ENCODE data around the gene NLGN2.

NLGN2 gene

DNA sequence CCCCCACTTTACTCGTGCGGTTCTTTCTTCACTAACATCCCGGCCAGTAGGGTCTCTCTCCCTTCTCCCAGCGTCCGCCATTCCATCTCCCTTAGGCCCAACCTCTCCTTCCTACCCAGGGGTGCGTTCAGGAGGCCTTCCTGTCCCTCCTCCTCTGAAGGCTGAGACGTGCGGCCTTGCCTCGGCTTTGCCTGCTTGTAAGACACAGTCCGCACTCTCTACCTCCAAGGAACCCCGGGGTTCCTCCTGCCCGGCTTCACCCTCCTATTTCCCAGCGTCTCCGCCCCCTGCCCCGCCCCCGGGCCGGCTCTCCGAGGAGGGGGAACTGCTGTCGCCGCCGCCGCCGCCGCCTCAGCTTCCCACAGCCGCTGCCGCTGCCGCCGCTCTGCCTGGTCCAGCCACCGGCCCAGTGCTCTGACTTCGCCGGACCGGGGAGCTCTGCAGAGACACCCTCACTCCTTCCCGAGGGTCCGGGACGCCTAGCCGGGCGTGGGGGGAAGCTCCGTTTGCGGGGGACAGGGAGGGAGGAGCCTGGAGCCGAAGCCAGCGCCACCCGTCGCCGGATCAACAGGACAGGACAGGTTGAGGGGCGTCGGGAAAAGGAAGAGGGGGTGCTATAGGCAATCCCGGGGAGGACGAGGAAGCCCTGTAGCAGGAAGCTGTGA, 30.4 kb downstream of the NLGN2 start:
- peak in 1 of 2 experiments; percentile 51 for DNase-seq

DNA sequence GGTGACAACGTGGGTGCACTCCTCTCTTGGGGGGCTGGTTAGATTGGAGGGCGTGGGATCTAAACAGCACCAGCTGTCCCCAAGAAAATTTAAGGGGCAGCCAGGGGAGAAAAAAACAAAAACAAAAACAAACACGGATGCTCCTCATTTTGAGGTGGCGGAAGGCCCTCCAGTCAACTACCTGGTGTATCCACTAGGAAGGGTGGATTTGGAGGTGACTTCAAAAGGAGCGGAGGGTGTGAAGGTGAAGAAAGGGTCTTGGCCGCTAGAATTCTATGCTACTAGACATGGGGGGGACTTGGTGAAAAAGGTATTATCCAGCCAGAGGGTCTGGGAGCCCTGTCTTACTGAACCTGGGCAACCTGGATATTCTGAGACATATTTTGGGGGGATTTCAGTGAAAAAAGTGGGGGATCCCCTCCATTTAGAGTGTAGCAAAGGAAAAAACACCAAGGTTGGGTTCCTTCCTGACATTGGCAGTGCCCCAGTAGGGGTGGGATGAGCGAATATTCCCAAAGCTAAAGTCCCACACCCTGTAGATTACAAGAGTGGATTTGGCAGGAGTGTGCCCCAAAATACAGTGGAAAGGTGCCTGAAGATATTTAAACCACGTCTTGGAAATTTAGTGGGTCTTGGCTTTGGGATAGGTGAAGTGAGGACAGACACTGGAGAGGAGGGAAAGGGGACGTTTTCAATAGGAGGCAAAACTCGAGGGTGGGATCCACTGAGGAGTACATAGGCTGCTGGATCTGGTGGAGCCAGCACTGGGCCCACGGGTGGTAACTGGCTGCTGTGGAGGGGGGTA, 31.2 kb downstream of the NLGN2 start:
- no peak for DNase-seq

DNA sequence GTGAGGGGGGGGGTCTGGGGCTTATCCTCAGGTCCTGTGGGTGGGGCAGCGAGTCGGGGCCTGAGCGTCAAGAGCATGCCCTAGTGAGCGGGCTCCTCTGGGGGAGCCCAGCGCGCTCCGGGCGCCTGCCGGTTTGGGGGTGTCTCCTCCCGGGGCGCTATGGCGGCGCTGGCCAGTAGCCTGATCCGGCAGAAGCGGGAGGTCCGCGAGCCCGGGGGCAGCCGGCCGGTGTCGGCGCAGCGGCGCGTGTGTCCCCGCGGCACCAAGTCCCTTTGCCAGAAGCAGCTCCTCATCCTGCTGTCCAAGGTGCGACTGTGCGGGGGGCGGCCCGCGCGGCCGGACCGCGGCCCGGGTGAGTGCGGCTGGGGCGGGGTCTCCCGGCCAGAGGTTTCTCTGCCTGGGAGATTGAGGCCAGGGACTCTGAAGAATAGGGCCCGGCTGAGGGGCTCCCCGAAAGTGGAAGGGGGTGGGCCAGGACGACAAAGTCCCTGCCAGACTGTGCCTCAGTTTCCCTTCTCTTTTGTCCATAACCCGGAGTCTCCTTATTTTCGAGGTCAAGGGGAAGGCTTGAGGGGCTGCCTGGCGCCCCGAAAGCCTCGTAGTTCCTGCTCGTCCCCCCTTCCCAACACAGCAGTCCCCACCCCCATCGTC, 31.9 kb downstream of the NLGN2 start, which contains the start of gene FGF11:
Gene FGF11, plus strand, starts transcription at position 51 of the 651 bp plus-strand sequence. Its CDS starts 109 bp downstream, at position 160.
- DNase-seq, result no peak

DNA sequence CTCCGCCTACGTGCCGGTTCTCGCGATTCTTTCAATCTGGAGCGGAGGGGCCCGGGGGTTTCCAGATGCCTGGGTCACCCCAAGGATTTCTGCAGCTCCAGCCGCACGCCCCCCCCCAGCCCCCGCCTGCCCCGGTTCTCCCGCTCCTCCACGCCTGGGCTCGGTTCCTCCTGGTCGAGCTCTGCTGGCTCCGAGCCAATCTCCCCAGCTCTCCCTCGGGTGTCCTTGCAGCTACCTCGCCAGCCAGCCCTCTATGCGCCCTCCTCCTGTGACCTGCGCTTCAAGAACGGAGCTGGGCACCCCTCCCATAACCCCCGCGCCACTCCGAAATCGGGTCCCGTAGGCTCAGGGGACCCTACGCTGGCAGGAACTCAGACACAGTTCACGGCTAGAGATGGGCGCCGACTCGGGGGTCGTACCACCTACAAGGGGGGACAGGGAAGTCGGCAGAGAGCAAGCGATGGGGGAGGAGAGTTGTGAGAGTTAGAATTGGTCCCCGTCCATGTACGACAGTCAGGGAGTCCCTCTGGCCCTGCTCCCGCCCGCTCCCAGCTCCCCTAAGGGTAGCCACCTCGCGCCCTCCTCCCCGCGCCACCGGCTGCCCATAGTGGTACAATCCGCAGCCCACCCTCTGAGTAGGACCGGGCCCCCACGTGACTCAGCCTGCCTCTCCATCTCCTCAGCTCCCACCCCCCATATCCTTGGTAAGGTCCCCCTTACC, 32.6 kb downstream of the NLGN2 start:
- DNase-seq, result peak in 1 of 2 experiments; percentile 63

DNA sequence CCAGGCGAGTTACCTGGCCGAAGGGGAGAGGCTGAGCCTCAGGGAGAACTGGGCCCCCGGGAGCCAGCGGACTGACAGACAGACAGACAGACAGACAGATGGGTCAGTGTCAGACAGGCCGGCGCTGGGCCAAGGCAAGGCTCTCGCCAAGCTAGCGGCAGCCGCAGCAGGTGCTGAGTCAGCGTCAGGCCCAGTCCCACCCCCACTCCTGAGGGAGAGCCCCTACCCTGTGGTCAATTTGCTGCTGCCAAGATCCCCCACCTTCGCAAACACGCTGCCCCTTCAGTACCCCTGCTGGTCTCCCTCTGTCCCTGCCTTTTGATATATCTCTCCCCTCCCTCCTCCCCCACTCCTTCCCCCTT, 33.2 kb downstream of the NLGN2 start:
- DNase-seq, result peak; percentile 42 to 59

DNA sequence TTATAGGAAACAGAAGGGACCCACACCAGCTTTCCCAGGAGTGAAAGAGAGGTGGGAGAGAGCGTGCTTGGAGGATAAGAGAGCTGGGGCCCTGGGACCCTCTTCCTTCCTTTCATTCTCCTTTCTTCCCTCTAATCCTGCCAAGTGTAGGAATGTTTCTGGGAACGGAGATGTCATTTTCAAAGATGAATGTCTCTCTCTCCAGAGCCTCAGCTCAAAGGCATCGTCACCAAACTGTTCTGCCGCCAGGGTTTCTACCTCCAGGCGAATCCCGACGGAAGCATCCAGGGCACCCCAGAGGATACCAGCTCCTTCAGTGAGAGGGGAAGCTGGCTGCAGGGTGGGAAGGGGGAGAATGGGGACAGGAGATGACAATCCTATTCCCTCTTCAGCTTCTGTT, 33.6 kb downstream of the NLGN2 start:
- no peak for DNase-seq

DNA sequence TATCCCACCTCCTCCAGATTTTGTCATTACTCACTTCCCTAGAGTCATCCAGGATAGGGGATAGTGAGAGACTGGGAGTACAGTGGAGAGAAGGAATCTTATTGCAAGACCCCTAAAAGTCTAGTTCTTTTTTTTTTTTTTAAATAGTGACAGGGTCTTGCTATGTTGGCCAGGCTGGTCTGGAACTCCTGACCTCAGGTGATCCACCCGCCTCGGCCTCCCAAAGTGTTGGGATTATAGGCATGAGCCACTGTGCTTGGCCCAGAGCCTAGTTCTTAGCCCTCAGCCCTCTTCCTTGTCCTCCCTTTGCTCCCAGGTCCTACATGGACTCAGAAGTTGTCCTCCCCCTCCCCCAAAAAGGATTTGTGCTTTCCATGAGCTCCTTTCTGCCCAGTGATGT, 34.5 kb downstream of the NLGN2 start:
- no peak for DNase-seq

DNA sequence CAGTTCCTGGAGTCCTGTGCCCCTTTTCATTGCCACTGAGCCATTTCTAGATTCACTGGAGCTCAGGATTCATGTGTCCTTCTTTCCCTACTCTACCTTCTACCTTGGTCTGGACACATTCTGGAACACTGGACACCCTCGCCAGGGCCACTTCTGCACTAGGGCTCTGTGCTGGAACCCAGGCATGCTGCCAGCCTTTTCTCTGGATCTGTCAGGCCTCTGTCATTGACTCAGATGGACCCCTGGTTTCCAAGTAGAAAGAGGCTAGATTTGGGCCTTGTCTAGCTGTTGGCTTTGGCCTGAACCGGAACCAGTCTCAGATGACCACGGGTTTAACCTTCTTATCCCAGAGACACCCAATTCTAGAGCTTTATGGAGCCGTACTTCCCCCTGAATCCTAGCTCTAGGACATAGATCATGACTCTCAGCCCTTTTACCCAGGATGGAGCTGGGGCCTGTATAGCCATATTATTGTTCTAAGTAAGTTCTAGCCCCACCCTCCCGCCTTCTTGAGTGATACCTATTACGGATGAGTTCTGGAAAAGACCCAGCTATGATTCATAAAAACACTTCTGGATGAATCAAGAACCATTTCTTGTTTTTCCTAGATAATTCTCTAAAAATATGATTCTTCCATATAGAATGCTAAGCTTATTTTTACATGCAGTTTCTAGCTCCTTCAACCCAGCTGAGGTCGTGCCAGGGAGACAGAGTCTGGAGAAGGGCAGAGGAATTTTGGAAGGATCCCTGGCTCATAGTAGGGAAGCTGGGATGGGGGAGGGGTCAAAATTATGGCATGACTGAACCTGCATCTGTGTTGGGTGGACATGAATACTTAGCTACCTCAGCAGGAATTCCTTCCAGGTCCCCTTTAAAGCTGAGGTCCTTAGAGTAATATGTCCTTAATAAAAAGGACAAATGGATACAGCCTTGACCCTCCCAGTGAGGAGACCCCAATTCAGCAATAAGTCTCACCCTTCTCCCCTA, 36.1 kb downstream of the NLGN2 start:
- DNase-seq, result no peak

DNA sequence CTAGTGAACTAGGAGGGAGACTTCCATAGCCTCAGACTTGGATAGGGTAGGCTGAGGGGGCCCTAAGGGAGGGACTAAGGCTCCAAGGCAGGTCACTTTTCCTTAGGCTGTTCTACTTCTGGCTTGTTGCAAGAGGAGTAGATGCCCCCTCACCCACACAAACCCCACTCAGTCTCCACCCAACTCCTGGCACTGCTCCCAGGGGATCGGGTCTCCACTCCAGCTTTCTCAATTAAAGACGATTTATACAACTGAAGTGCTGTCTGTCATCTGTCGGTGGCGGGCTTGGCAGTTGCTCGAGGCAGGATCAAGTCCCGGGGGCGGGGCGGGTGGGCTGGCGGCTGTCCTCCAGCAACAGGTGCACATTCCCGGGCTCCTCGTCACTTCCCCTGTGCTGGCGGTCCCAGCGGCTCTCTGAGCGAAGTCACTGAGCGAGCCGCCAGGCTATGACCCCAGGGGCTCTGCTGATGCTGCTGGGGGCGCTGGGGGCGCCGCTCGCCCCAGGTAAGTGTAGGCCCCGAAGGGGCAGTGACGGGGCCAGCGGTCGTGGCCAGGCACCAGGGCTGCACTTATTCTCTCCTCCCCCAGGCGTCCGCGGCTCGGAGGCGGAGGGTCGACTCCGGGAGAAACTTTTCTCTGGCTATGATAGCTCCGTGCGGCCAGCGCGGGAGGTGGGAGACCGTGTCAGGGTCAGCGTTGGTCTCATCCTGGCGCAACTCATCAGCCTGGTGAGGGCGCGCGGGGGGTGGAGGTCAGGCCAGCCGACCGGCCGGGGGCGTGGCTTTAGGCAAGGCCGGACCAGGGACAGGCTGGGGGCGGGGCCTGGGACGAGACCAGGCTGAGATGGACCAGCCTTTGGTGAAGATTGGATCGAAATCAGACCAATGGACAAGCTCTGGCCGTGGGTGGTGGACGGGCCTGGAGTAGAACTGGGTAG, 37.3 kb downstream of the NLGN2 start, which contains the start of gene CHRNB1:
Gene CHRNB1, plus strand, starts transcription at position 380 of the 937 bp plus-strand sequence. Its CDS starts 67 bp downstream, at position 447.
- DNase-seq, result no peak

DNA sequence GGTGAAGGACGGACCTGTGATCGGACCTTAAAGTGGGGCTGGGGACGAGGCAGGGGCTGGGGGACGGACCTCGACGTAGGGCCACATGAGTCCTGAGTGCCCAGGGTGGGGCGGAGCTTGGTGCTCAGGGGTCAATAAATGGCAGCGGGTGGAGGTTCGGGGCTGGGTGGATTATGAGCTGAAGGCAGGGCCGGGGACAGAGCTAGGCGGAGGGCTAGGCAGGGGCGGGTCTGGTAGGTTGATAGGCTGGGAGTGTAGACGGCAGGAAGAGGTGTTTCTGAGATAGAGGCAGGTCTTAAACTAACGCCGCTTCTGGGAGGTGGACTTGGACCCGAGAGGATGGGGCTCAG, 37.9 kb downstream of the NLGN2 start:
- DNase-seq, result no peak

DNA sequence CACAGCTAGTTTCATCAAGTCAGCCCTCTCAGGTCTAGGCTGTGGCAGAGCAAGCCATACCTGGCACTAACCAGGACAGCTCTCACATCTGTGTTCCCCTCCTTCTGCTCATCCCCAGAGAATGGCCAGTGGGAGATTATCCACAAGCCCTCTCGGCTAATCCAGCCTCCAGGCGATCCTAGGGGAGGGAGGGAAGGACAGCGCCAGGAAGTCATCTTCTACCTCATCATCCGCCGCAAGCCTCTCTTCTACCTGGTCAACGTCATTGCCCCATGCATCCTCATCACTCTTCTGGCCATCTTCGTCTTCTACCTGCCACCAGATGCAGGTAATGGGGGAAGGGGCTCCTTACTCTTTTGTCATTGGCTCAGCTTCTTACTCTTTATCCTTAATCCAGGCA, 40.8 kb downstream of the NLGN2 start:
- no peak for DNase-seq

DNA sequence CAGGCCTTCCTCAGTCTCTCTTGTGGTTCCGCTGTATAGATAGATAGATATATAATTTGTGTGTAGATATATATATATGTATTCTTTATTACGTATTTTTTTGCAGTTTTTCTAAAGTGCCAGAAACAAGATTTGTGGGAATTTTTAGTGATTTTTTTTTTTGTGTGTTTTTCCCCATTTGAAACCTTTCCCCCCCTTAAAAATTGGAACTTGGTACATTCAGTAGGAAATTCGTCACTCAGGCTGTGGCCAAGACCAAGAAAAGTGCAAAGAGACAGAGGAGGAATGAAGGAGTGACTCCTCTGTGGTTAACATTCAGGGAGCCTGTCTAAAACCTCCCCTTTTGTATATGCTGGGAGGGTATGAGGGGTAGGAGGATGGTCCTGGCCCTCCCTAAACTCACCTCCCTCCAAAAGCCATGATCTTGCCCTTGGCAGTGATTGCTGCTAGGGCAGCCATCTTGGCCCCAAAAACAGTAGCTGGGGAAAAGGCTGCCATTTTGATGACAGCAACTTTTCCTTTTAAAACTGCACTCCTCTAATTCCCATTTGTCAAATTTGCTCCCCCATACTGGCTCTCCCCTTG, 52.4 kb downstream of the NLGN2 start:
- DNase-seq, result no peak

DNA sequence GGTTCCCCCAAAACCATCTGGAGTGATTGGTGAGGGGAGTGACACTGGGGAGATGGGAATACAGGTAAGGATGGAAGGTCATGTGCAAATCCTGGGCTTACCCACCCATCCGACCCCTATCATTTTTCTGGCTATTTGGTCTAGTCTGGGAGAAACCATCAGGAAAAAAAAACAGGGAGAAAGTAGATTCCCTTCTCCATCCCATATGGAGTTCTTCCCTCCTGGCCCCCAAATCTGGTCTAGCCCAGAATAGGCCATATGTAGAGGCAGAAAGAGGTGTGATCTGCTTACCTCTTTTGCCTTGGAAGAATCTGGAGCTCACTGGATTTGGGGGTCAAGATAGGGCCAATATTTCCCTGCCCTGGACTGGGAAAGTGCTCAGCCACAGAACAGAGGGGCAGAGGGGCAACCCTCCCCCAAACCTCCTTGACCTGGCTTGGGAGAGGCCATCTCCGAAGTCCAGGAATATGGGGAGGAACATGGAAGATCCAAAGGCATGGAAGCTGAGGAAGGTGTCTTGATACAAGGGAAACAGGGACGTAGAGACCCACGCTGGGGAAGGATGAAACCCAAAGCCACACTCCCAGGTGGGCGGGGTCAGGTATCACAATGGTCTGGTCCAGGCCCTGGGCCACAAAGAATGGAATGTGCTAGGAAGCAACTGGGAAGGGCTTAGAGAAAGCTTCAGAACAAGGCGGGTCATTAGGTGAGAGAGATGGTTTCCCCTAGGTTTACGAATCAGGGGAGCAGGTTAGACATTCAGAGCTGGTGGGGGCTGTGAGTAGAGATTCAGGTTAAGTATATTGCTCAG, 53.4 kb downstream of the NLGN2 start:
- DNase-seq, result no peak

DNA sequence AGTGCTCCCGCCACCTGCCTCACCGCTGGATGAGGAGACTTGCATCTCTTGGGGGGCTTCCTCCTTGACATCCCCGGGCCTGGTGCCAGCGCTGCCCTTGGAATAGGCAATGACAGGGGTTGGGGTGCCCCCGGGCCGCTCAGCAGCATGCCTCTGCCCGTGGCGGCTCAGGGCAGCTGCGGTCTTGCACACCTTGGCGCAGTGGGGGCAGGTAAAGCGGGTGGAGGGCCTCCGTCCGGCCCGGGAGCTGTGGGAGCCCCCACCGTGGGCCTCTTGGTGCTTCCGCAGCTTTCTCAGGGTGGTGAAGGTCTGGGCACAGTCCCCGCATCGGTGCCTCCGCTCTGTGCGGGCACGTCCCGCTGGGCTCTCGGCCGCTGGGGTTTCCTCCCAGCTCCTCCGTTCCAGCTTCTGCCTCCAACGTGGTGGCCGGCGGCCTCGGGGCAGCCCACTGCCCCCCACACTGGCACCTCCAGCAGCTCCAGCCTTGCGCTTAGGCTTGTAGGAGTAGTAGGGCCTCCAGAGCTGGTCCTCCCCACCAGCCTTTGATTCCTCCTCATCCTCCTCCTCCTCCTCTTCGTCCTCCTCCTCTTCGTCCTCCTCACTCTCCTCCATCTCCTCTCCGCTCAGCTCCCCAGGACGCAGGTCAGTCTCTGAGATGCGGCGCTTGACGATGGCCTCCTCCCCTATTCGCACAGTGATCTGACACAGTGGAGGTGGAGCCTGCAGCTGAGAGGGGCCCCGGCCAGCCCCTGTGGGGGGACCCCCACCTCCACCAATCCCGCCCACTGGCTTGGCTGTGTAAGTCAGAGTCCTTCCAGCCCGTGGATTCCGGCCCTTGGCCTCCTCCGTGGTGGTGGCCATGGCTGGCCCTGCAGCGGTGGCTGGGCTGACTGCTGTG, 55.1 kb downstream of the NLGN2 start:
- DNase-seq, result no peak

DNA sequence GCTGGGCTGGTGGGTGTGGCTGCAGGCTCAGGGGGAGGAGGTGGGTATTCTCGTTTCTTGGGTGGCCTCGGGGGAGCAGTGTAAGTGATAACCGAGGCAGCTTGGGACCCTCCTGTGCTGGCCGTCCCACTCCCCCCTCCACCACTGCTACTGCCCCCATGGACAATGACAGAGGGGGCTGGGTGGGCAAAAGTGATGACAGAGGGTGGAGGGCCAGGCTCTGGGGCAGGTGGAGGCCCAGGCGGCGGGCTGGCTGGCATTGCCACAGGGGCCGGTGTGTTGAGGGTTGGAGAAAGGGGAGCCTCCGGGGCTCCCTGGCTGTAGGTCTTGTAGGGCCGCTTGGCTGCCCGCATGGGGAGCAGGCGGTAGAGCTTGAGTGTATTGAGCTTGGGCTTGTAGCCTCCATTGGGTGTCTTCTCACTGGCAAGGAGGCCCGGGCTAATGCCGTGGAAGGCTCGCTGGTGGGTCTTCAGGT, 55.8 kb downstream of the NLGN2 start:
- DNase-seq, result no peak

DNA sequence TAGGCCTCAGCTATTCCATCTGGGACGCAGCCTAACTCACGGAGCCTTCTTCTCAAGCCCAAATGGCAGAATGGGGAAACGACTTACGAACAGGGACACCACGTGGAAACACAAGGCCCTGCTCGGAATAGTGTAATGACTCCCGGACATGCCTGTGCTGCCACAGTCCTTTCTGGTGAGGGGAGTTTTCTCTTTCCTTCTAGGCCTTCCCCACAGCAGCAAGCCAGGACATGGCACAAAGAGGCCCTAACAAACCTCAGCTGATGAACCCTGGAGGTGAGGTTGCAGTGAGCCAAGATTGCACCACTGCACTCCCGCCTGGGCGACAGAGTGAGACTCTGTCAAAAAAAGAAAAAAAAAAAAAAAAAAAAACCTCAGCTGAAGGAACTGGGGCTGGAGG, 56.4 kb downstream of the NLGN2 start:
- no peak for DNase-seq

DNA sequence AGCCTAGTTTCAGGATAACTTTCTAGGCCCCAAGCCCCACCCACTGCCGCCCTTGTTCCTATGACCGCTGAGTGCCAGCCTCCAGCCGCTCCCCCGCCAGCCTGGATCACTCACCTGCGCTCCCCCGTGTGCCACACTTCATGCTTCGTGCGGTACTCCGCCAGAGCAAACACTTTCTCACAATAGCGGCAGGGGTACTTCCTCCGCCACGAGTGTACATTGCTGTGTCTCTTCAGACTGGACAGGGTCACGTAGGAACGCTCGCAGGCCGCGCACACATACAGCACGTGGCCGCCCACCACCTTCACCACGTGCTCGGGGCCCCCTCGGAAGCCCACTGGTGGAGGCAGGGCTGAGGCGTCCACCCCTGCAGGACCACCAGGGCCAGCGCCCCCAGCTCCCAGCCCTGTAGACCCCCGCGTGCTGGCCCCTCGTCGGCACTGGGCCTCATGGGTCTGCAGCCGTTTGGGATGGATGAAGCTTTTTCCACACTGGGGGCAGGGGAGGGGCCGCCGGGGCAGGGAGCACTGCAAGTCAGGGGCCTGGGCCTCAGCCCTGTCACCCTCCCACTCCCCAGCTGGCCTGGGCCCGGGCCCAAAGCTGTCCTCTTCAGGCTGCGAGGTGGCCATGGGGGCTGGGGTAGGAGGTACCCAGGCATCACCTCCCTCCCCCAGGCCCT, 58.1 kb downstream of the NLGN2 start:
- DNase-seq, result no peak

DNA sequence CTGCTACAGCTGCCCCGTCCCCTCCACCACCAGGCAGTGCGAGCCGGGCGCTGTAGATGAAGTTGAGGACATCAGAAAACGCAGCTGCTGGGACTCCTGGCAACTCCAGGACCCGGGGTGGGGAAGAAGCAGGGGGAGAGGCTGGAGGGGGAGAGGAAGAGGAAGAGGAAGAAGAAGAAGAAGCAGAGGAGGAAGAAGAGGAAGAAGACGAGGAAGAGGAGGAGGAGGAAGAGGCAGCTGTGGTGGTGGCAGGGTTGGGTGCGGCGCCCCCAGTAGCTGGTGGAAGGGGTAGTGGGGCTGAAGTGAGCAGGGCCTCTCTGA, 58.6 kb downstream of the NLGN2 start:
- no peak for DNase-seq

All from NCI-H526 (cell line).